ENCODE results near the gene CABP7.

Gene CABP7

GRCh38 chr22:29719899-29720645 is at the start of gene CABP7:
CABP7 (plus strand) TSS chr22:29720003; CDS start chr22:29720425, 422 bp downstream.
- TF ChIP-seq CTCF (IDR thresholded peaks at IDR 0.05; ENCODE audit: low read depth, low read length, missing control alignments): no peak
- DNase-seq (ENCODE audit: low read depth): no peak
- H3K4me3 ChIP-seq (ENCODE audit: low read depth, low read length): no peak within 1 kb of the TSS

- no peak for TF ChIP-seq CTCF (IDR thresholded peaks at IDR 0.05; ENCODE audit: low read depth, low read length, missing control alignments)
- DNase-seq (ENCODE audit: low read depth): no peak
- H3K4me3 ChIP-seq (ENCODE audit: low read depth, low read length): no peak overlapping the region
These were observed 49.2 kb upstream of the CABP7 start for GRCh38 chr22:29670626-29671025.

- DNase-seq (ENCODE audit: low read depth): no peak
- no peak overlapping the region for H3K4me3 ChIP-seq (ENCODE audit: low read depth, low read length)
- no peak for TF ChIP-seq CTCF (IDR thresholded peaks at IDR 0.05; ENCODE audit: low read depth, low read length, missing control alignments)
These were observed 46.3 kb upstream of the CABP7 start for GRCh38 chr22:29673361-29674066.

GRCh38 chr22:29674121-29674520 is 45.7 kb upstream of the CABP7 start:
- TF ChIP-seq CTCF (IDR thresholded peaks at IDR 0.05; ENCODE audit: low read depth, low read length, missing control alignments): no peak
- no peak for DNase-seq (ENCODE audit: low read depth)

GRCh38 chr22:29679316-29679715 is 40.5 kb upstream of the CABP7 start:
- no peak for DNase-seq (ENCODE audit: low read depth)
- H3K4me3 ChIP-seq (ENCODE audit: low read depth, low read length): no peak overlapping the region
- TF ChIP-seq CTCF (IDR thresholded peaks at IDR 0.05; ENCODE audit: low read depth, low read length, missing control alignments): no peak

More at GRCh38 chr22:29674121-29674520, 45.7 kb upstream of the CABP7 start:
- H3K4me3 ChIP-seq (ENCODE audit: low read depth, low read length): no peak overlapping the region

GRCh38 chr22:29683536-29683935 is 36.3 kb upstream of the CABP7 start:
- no peak for TF ChIP-seq CTCF (IDR thresholded peaks at IDR 0.05; ENCODE audit: low read depth, low read length, missing control alignments)

More at GRCh38 chr22:29683536-29683935, 36.3 kb upstream of the CABP7 start:
- no peak overlapping the region for H3K4me3 ChIP-seq (ENCODE audit: low read depth, low read length)
- DNase-seq (ENCODE audit: low read depth): no peak
